Measurements from ENCODE around the gene NOX5. TPM values are rescaled to one million over a fixed set of nuclear protein-coding genes. Genes with fewer than 3 reads are reported as not detected.

The NOX5 gene
- total RNA-seq, 1 experiment from 2014 or later, result not detected

- CTCF ChIA-PET, result interaction anchor here (0.5 to 0.8 kb wide), 2 partner anchors 13 to 38 kb away, joined by 3 read pairs; no protein-coding TSS in a partner anchor
- Histone ChIP-seq H3K36me3 (ENCODE audit: insufficient read depth, low read length, poor library complexity, severe bottlenecking) (no peaks in the 10 kb centered on the region), H3K9me3 (ENCODE audit: low read depth, low read length, poor library complexity, severe bottlenecking) (no peaks in the 10 kb centered on the region), H3K4me3 (ENCODE audit: low read depth, low read length, poor library complexity, severe bottlenecking) (no peak overlapping the region), H3K27ac (ENCODE audit: low read depth, low read length, poor library complexity, severe bottlenecking) (no peak overlapping the region), H3K27me3 (replicated peaks; ENCODE audit: insufficient read depth, low read depth, low read length, poor library complexity) (no peaks in the 10 kb centered on the region), H3K4me1 (ENCODE audit: insufficient read depth, low read length, poor library complexity, severe bottlenecking) (peaks cover 6% of the 10 kb centered on the region)
- no TSS peak for BruUV-seq (replicated peaks)
- intact Hi-C loops (cut with micrococcal nuclease; ENCODE audit: unreplicated experiment), result no loop called here
- no peak for DNase-seq (ENCODE audit: low spot score)
- no peak for TF ChIP-seq CTCF (conservative IDR thresholded peaks at IDR 0.05; ENCODE audit: low read depth, low read length)
- no peak for TF ChIP-seq EZH2 (IDR thresholded peaks at IDR 0.05; ENCODE audit: borderline replicate concordance, low read depth, low read length, poor library complexity, severe bottlenecking)
- POLR2A ChIA-PET (ENCODE audit: low non-redundant PET), result no interaction called here
Observed at GRCh38 chr15:69045802-69046201, 31.3 kb downstream of the NOX5 start.

GRCh38 chr15:69046781-69047180 is 32.3 kb downstream of the NOX5 start:
- POLR2A ChIA-PET (ENCODE audit: low non-redundant PET), result no interaction called here
- BruUV-seq (replicated peaks), result no TSS peak

GRCh38 chr15:69049976-69050375 is 35.5 kb downstream of the NOX5 start:
- intact Hi-C loops (cut with micrococcal nuclease; ENCODE audit: unreplicated experiment), result no loop called here
- POLR2A ChIA-PET (ENCODE audit: low non-redundant PET), result no interaction called here
- DNase-seq (ENCODE audit: low spot score), result no peak

More at GRCh38 chr15:69046781-69047180, 32.3 kb downstream of the NOX5 start:
- Histone ChIP-seq H3K36me3 (ENCODE audit: insufficient read depth, low read length, poor library complexity, severe bottlenecking) (no peaks in the 10 kb centered on the region), H3K27ac (ENCODE audit: low read depth, low read length, poor library complexity, severe bottlenecking) (no peak overlapping the region), H3K9me3 (ENCODE audit: low read depth, low read length, poor library complexity, severe bottlenecking) (no peaks in the 10 kb centered on the region), H3K4me3 (ENCODE audit: low read depth, low read length, poor library complexity, severe bottlenecking) (no peak overlapping the region), H3K4me1 (ENCODE audit: insufficient read depth, low read length, poor library complexity, severe bottlenecking) (peaks cover 6% of the 10 kb centered on the region), H3K27me3 (replicated peaks; ENCODE audit: insufficient read depth, low read depth, low read length, poor library complexity) (no peaks in the 10 kb centered on the region)
- TF ChIP-seq CTCF (conservative IDR thresholded peaks at IDR 0.05; ENCODE audit: low read depth, low read length) (no peak), EZH2 (IDR thresholded peaks at IDR 0.05; ENCODE audit: borderline replicate concordance, low read depth, low read length, poor library complexity, severe bottlenecking) (no peak)
- CTCF ChIA-PET, result interaction anchor here (0.8 kb wide), 1 partner anchor 12 kb away, joined by 3 read pairs; no protein-coding TSS in a partner anchor
- no peak for DNase-seq (ENCODE audit: low spot score)
- intact Hi-C loops (cut with micrococcal nuclease; ENCODE audit: unreplicated experiment), result no loop called here

More at GRCh38 chr15:69049976-69050375, 35.5 kb downstream of the NOX5 start:
- CTCF ChIA-PET, result no interaction called here
- no peak for TF ChIP-seq CTCF (conservative IDR thresholded peaks at IDR 0.05; ENCODE audit: low read depth, low read length)
- TF ChIP-seq EZH2 (IDR thresholded peaks at IDR 0.05; ENCODE audit: borderline replicate concordance, low read depth, low read length, poor library complexity, severe bottlenecking), result no peak
- H3K27me3 ChIP-seq (replicated peaks; ENCODE audit: insufficient read depth, low read depth, low read length, poor library complexity), result no peaks in the 10 kb centered on the region
- H3K4me1 ChIP-seq (ENCODE audit: insufficient read depth, low read length, poor library complexity, severe bottlenecking), result peaks cover 6% of the 10 kb centered on the region
- H3K36me3 ChIP-seq (ENCODE audit: insufficient read depth, low read length, poor library complexity, severe bottlenecking), result no peaks in the 10 kb centered on the region
- BruUV-seq (replicated peaks), result no TSS peak
- no peak overlapping the region for H3K27ac ChIP-seq (ENCODE audit: low read depth, low read length, poor library complexity, severe bottlenecking)
- no peaks in the 10 kb centered on the region for H3K9me3 ChIP-seq (ENCODE audit: low read depth, low read length, poor library complexity, severe bottlenecking)
- H3K4me3 ChIP-seq (ENCODE audit: low read depth, low read length, poor library complexity, severe bottlenecking), result no peak overlapping the region
